Mesenchymal stem cell (in vitro differentiated cells and primary cell): ENCODE results near the gene PIGZ.

Experiments
- DNase-seq: peaks from one replicate; pipeline ENCODE4 v3.0.0-alpha.2; 2013
- H2AFZ ChIP-seq: one replicate; pipeline ENCODE4 v1.6.1; 2013; ENCODE audit warnings: low read depth, mild to moderate bottlenecking, control low read depth, inconsistent platforms, low read length, moderate library complexity
- H2AK5ac ChIP-seq: 2 replicates; pipeline ENCODE4 v1.6.1; 2013; ENCODE audit warnings: low read length, moderate library complexity, mild to moderate bottlenecking, inconsistent platforms; ENCODE audit not compliant: severe bottlenecking
- H2BK120ac ChIP-seq: one replicate; pipeline ENCODE4 v1.6.1; 2013; ENCODE audit warnings: low read depth, mild to moderate bottlenecking, inconsistent platforms, low read length, moderate library complexity
- H2BK12ac ChIP-seq, 2 experiments: one replicate each; pipeline ENCODE4 v1.6.1; 2013; ENCODE audit warnings: inconsistent platforms in 2 of 2, low read length in 2 of 2, mild to moderate bottlenecking in 2 of 2, moderate library complexity in 2 of 2, control low read depth in 1 of 2
- H2BK15ac ChIP-seq: one replicate; pipeline ENCODE4 v1.6.1; 2013; ENCODE audit warnings: mild to moderate bottlenecking, low read depth, inconsistent platforms; ENCODE audit not compliant: poor library complexity, severe bottlenecking
- H2BK5ac ChIP-seq: 2 replicates; pipeline ENCODE4 v1.6.1; 2013; ENCODE audit warnings: low read depth, mild to moderate bottlenecking, low read length, control low read depth, inconsistent platforms; ENCODE audit not compliant: poor library complexity, severe bottlenecking
- H3K14ac ChIP-seq, 2 experiments: one replicate each; pipeline ENCODE4 v1.6.1; 2013; ENCODE audit warnings: inconsistent platforms in 2 of 2, low read length in 2 of 2, control low read depth in 1 of 2, mild to moderate bottlenecking in 1 of 2, moderate library complexity in 1 of 2
- H3K18ac ChIP-seq, 2 experiments: one replicate each; pipeline ENCODE4 v1.6.1; 2013; ENCODE audit warnings: inconsistent platforms in 2 of 2, low read length in 2 of 2, control low read depth in 1 of 2, low read depth in 1 of 2, mild to moderate bottlenecking in 1 of 2
- H3K23ac ChIP-seq, 2 experiments: one replicate each; pipeline ENCODE4 v1.6.1; 2013; ENCODE audit warnings: inconsistent platforms in 2 of 2, low read length in 2 of 2, mild to moderate bottlenecking in 2 of 2, moderate library complexity in 2 of 2, control low read depth in 1 of 2
- H3K27ac ChIP-seq: 2 replicates; pipeline ENCODE4 v1.5.1; 2013; ENCODE audit warnings: mild to moderate bottlenecking, moderate library complexity, low read length, control low read depth, inconsistent platforms; ENCODE audit not compliant: poor library complexity, severe bottlenecking
- H3K27me3 ChIP-seq, 2 experiments: 2 replicates each; pipeline versions ENCODE4 v1.6.1 to v1.7.0; 2013; ENCODE audit warnings: low read length in 2 of 2, mild to moderate bottlenecking in 2 of 2, moderate library complexity in 2 of 2, control low read depth in 1 of 2, inconsistent platforms in 1 of 2; ENCODE audit not compliant: control insufficient read depth in 1 of 2, insufficient read depth in 1 of 2
- H3K36me3 ChIP-seq, 2 experiments: 2 replicates each; pipeline versions ENCODE4 v1.6.1 to v1.7.0; 2013; ENCODE audit warnings: low read length in 2 of 2, control low read depth in 1 of 2, inconsistent platforms in 1 of 2, low read depth in 1 of 2, mild to moderate bottlenecking in 1 of 2; ENCODE audit not compliant: insufficient read depth in 2 of 2, control insufficient read depth in 1 of 2
- H3K4ac ChIP-seq, 2 experiments: one replicate each; pipeline ENCODE4 v1.6.1; 2013; ENCODE audit warnings: inconsistent platforms in 2 of 2, low read length in 2 of 2, mild to moderate bottlenecking in 2 of 2, moderate library complexity in 2 of 2, control low read depth in 1 of 2, low read depth in 1 of 2
- H3K4me1 ChIP-seq: 2 replicates; pipeline ENCODE4 v1.6.1; 2013; ENCODE audit warnings: low read depth, low read length, control low read depth; ENCODE audit not compliant: control insufficient read depth, insufficient read depth
- H3K4me2 ChIP-seq: 2 replicates; pipeline ENCODE4 v1.6.1; 2013; ENCODE audit warnings: low read length, mild to moderate bottlenecking, inconsistent platforms; ENCODE audit not compliant: poor library complexity, severe bottlenecking
- H3K4me3 ChIP-seq, 2 experiments: 2 replicates each; pipeline versions ENCODE4 v1.5.1 to v1.7.0; 2013; ENCODE audit warnings: low read length in 2 of 2, mild to moderate bottlenecking in 2 of 2, control low read depth in 1 of 2, low read depth in 1 of 2; ENCODE audit not compliant: insufficient read depth in 1 of 2
- H3K79me1 ChIP-seq: replicated peaks from 2 replicates; pipeline ENCODE4 v1.6.1; 2013; ENCODE audit warnings: mild to moderate bottlenecking, control low read depth, low read length, inconsistent platforms; ENCODE audit not compliant: poor library complexity, severe bottlenecking
- H3K9ac ChIP-seq: 2 replicates; pipeline ENCODE4 v1.7.0; 2013; ENCODE audit warnings: mild to moderate bottlenecking, low read length, moderate library complexity
- H3K9me3 ChIP-seq: 2 replicates; pipeline ENCODE4 v1.7.0; 2013; ENCODE audit warnings: mild to moderate bottlenecking, low read length; ENCODE audit not compliant: control insufficient read depth
- H4K8ac ChIP-seq: one replicate; pipeline ENCODE4 v1.6.1; 2013; ENCODE audit warnings: inconsistent platforms, mild to moderate bottlenecking, low read length, moderate library complexity
- H4K91ac ChIP-seq: one replicate; pipeline ENCODE4 v1.6.1; 2013; ENCODE audit warnings: mild to moderate bottlenecking, low read length, inconsistent platforms
- WGBS: methylation state at CpG from one replicate; pipeline ENCODE4 v1.1.7; 2013; ENCODE audit warnings: mixed read lengths; 5-methylcytosine and 5-hydroxymethylcytosine counted together

The PIGZ gene

DNA sequence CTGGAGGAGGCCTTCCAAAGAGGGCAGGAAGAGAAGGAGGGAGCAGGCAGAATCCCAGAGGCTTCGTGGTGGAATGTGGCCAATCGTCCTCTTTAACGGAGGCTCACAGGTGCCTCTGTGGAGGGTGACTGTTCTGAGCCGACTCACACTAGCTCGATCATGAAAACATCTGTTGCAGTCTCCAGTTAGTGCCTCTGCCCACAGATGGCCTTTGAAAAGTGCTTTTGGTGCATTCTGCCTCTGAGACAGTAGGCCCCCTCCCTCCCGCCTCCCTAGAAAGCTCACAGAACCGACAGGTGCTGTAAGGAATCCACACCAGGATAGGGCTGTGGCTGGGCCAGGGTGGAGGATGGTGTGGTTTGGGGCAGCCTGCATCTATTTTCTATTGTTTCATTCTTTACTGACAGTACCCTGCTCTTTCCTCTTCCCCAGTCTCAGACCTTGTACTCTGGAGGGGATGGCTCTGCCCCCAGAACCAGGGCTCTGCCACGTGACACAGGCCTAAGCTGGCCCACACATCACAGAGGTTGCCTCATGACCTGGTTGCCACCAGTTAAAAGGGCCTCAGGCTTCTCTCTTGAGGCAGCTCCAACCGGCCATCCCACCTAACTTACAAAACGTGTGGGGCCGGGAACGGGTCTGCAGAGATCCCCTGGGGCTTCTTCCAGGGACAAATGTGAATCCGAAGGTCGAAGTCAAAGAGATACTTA, 27.2 kb upstream of the PIGZ start:
- Histone ChIP-seq H2BK120ac (no peak overlapping the region), H2BK5ac (no peak overlapping the region), H2BK15ac (no peak overlapping the region), H3K14ac (no peak overlapping the region), H3K4ac (no peak overlapping the region), H3K9ac (no peak overlapping the region), H3K79me1 (no peaks in the 10 kb centered on the region), H2BK12ac (no peak overlapping the region), H4K91ac (no peak overlapping the region), H2AFZ (no peak overlapping the region), H3K27ac (no peak overlapping the region), H3K4me2 (no peak overlapping the region), H3K18ac (no peak overlapping the region), H2AK5ac (no peak overlapping the region), H3K23ac (no peak overlapping the region), H4K8ac (no peak overlapping the region), H3K9me3 (no peaks in the 10 kb centered on the region), H3K4me1 (peaks cover 3% of the 10 kb centered on the region), H3K36me3 (no peaks in the 10 kb centered on the region), H3K4me3 (no peak overlapping the region), H3K27me3 (peaks cover under 1 to 10% of the 10 kb centered on the region in 2 experiments)
- DNase-seq, result no peak
- WGBS, result 89% methylated on average over 12 of the region's 14 CpGs

- H3K27me3 ChIP-seq, result peaks cover 6 to 18% of the 10 kb centered on the region in 2 experiments
- no peak overlapping the region for H3K23ac ChIP-seq
- H3K4ac ChIP-seq, result no peak overlapping the region
- peak overlapping the region in 1 of 2 experiments; percentile 88 for H3K14ac ChIP-seq
- no peak overlapping the region for H3K9ac ChIP-seq
- 96% methylated on average over 19 of the region's 19 CpGs for WGBS
- H3K27ac ChIP-seq, result no peak overlapping the region
- no peak overlapping the region for H2AFZ ChIP-seq
- H3K4me2 ChIP-seq, result no peak overlapping the region
- no peak overlapping the region for H2BK15ac ChIP-seq
- no peak overlapping the region for H3K18ac ChIP-seq
- peak overlapping the region; percentile 1 for H4K91ac ChIP-seq
- peaks cover 4% of the 10 kb centered on the region for H3K4me1 ChIP-seq
- H2BK12ac ChIP-seq, result no peak overlapping the region
- H2BK5ac ChIP-seq, result no peak overlapping the region
- no peaks in the 10 kb centered on the region for H3K79me1 ChIP-seq
- H4K8ac ChIP-seq, result no peak overlapping the region
- H2BK120ac ChIP-seq, result no peak overlapping the region
- H3K36me3 ChIP-seq, result no peaks in the 10 kb centered on the region
- H2AK5ac ChIP-seq, result no peak overlapping the region
- no peak overlapping the region for H3K4me3 ChIP-seq
- no peaks in the 10 kb centered on the region for H3K9me3 ChIP-seq
- no peak for DNase-seq
These were observed 26.4 kb upstream of the PIGZ start for GRCh38 chr3:196995027-196995426.

- Histone ChIP-seq H2BK120ac (no peak overlapping the region), H3K36me3 (no peaks in the 10 kb centered on the region), H4K8ac (no peak overlapping the region), H2BK5ac (no peak overlapping the region), H3K4me3 (no peak overlapping the region), H3K9ac (no peak overlapping the region), H2AFZ (no peak overlapping the region), H3K4me2 (no peak overlapping the region), H3K4ac (no peak overlapping the region), H3K27me3 (peaks cover 15 to 27% of the 10 kb centered on the region in 2 experiments), H3K9me3 (no peaks in the 10 kb centered on the region), H3K18ac (no peak overlapping the region), H2BK15ac (no peak overlapping the region), H3K79me1 (no peaks in the 10 kb centered on the region), H2BK12ac (no peak overlapping the region), H4K91ac (no peak overlapping the region), H3K4me1 (peaks cover 7% of the 10 kb centered on the region), H3K27ac (no peak overlapping the region), H3K14ac (no peak overlapping the region), H3K23ac (no peak overlapping the region), H2AK5ac (no peak overlapping the region)
- WGBS, result 53% methylated on average over 16 of the region's 16 CpGs
- no peak for DNase-seq
These were observed 25.4 kb upstream of the PIGZ start for GRCh38 chr3:196994056-196994455.

GRCh38 chr3:196992461-196993065, 23.9 kb upstream of the PIGZ start:
- Histone ChIP-seq H3K79me1 (no peaks in the 10 kb centered on the region), H3K9ac (no peak overlapping the region), H3K36me3 (no peaks in the 10 kb centered on the region), H3K4ac (no peak overlapping the region), H3K23ac (no peak overlapping the region), H2AFZ (no peak overlapping the region), H4K8ac (no peak overlapping the region), H4K91ac (no peak overlapping the region), H3K4me1 (peaks cover 7% of the 10 kb centered on the region), H3K27me3 (peaks cover 29 to 33% of the 10 kb centered on the region in 2 experiments), H3K9me3 (no peaks in the 10 kb centered on the region), H3K27ac (no peak overlapping the region), H2BK120ac (no peak overlapping the region), H2BK15ac (no peak overlapping the region), H3K4me3 (no peak overlapping the region), H3K4me2 (no peak overlapping the region), H2BK12ac (no peak overlapping the region), H3K18ac (no peak overlapping the region), H2AK5ac (no peak overlapping the region), H3K14ac (no peak overlapping the region), H2BK5ac (no peak overlapping the region)
- WGBS, result 91% methylated on average over 17 of the region's 17 CpGs
- DNase-seq, result no peak
